Measurements from ENCODE around the gene RAB44. TPM values are rescaled to one million over a fixed set of nuclear protein-coding genes. Genes with fewer than 3 reads are reported as not detected.

Gene RAB44
- total RNA-seq, 1 experiment from 2014 or later: not detected

DNA sequence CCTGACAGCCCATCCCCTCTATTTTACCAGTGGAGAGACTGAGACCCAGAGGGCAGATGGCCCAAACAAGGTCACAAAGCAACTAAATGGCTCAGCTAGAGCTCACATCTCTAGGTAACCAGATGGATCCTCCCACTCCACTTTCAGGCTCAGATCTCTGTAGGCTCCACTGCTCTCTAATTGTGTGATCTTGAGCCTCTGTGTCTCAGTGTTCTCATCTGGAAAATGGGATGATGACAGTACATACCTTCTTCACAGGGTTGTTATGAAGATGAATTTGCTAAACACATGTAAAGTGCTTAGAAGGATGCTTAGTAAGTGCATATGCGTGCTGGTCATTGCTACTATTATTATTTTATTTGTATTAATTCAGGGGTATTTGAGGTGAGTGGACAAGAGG is 40.5 kb downstream of the RAB44 start:
- intact Hi-C loops (cut with micrococcal nuclease; ENCODE audit: unreplicated experiment) (no loop called here), in situ Hi-C loops (cut with HindIII; ENCODE audit: low pct_unique_long_range_greater_than_20kb, low sequenced_read_pairs) (no loop called here)
- BruUV-seq (replicated peaks): no TSS peak
- DNase-seq (ENCODE audit: low read depth, low spot score) (no peak), ATAC-seq (no peak)
- POLR2A ChIA-PET: interaction anchor here (0.6 kb wide), 1 partner anchor 123 kb away, joined by 8 read pairs; no protein-coding TSS in a partner anchor
- Histone ChIP-seq H3K36me3 (ENCODE audit: control insufficient read depth, insufficient read depth, low read length) (no peaks in the 10 kb centered on the region), H3K4me3 (ENCODE audit: low read depth in 2 of 2, low read length in 2 of 2) (no peak overlapping the region), H3K4me1 (ENCODE audit: control insufficient read depth, insufficient read depth, low read length) (peaks cover 6% of the 10 kb centered on the region), H3K9me3 (ENCODE audit: control insufficient read depth, insufficient read depth, low read depth, low read length) (no peaks in the 10 kb centered on the region), H3K27ac (ENCODE audit: low read length) (no peak overlapping the region), H3K27me3 (ENCODE audit: control insufficient read depth, insufficient read depth, low read length) (no peaks in the 10 kb centered on the region)
- CTCF ChIA-PET: no interaction called here
- TF ChIP-seq, protein P1, sequence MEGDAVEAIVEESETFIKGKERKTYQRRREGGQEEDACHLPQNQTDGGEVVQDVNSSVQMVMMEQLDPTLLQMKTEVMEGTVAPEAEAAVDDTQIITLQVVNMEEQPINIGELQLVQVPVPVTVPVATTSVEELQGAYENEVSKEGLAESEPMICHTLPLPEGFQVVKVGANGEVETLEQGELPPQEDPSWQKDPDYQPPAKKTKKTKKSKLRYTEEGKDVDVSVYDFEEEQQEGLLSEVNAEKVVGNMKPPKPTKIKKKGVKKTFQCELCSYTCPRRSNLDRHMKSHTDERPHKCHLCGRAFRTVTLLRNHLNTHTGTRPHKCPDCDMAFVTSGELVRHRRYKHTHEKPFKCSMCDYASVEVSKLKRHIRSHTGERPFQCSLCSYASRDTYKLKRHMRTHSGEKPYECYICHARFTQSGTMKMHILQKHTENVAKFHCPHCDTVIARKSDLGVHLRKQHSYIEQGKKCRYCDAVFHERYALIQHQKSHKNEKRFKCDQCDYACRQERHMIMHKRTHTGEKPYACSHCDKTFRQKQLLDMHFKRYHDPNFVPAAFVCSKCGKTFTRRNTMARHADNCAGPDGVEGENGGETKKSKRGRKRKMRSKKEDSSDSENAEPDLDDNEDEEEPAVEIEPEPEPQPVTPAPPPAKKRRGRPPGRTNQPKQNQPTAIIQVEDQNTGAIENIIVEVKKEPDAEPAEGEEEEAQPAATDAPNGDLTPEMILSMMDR (IDR thresholded peaks at IDR 0.05): no peak
- TF ChIP-seq POLR2AphosphoS5 (IDR thresholded peaks at IDR 0.05; ENCODE audit: low read depth, low read length): no peak
- TF ChIP-seq, protein P2, sequence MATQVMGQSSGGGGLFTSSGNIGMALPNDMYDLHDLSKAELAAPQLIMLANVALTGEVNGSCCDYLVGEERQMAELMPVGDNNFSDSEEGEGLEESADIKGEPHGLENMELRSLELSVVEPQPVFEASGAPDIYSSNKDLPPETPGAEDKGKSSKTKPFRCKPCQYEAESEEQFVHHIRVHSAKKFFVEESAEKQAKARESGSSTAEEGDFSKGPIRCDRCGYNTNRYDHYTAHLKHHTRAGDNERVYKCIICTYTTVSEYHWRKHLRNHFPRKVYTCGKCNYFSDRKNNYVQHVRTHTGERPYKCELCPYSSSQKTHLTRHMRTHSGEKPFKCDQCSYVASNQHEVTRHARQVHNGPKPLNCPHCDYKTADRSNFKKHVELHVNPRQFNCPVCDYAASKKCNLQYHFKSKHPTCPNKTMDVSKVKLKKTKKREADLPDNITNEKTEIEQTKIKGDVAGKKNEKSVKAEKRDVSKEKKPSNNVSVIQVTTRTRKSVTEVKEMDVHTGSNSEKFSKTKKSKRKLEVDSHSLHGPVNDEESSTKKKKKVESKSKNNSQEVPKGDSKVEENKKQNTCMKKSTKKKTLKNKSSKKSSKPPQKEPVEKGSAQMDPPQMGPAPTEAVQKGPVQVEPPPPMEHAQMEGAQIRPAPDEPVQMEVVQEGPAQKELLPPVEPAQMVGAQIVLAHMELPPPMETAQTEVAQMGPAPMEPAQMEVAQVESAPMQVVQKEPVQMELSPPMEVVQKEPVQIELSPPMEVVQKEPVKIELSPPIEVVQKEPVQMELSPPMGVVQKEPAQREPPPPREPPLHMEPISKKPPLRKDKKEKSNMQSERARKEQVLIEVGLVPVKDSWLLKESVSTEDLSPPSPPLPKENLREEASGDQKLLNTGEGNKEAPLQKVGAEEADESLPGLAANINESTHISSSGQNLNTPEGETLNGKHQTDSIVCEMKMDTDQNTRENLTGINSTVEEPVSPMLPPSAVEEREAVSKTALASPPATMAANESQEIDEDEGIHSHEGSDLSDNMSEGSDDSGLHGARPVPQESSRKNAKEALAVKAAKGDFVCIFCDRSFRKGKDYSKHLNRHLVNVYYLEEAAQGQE (IDR thresholded peaks at IDR 0.05; ENCODE audit: insufficient read depth in 1 of 2, low read depth in 2 of 2, low read length in 1 of 2): no peak
- TF ChIP-seq SIN3A (IDR thresholded peaks at IDR 0.05; ENCODE audit: borderline replicate concordance, insufficient read depth, low read depth, low read length): no peak
- no peak for TF ChIP-seq TCF7L2 (IDR thresholded peaks at IDR 0.05; ENCODE audit: low read depth, low read length)

DNA sequence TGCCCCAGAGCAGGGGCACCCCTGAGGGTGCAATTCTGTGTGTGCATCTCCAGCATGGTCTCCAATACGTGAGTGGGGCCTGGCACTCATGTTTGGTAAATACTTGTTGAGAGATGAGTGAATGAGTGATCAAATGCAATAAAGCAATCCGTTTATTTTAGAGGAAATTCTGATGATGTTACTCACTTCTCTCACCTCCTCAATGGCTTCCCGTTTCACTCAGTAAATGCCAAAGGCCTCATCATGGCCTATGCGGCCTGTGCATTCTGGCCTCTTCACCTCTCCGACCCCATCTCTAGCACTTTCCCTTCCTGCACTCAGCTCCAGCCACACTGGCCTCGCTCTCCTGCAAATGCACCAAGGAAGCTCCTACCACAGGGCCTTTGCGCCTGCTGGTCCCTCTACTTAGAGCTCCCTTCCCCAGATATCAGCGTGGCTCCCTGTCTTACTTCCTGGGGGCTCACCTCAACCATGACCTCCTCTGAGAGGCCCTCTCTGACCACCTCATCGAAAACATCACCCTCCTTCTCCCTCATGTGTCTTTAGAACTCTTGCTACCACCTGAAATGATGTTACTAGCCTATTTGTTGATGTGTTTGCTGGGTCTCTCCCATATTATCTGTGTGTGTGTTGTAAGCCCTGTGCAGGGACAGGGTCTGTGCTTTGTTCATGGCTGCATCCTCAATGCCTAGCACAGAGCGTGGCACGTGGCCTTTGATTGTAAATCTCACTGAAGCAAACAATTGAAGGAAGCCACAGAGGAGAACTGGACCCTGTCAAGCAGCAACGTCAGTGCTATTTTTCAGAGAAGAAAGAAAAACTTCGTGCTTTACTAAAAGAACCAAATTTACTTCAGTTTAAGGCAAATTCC is 42.6 kb downstream of the RAB44 start:
- H3K27me3 ChIP-seq (ENCODE audit: control insufficient read depth, insufficient read depth, low read length): no peaks in the 10 kb centered on the region
- BruUV-seq (replicated peaks): no TSS peak
- H3K36me3 ChIP-seq (ENCODE audit: control insufficient read depth, insufficient read depth, low read length): no peaks in the 10 kb centered on the region
- no peak for TF ChIP-seq POLR2AphosphoS5 (IDR thresholded peaks at IDR 0.05; ENCODE audit: low read depth, low read length)
- TF ChIP-seq, protein P2 (IDR thresholded peaks at IDR 0.05; ENCODE audit: insufficient read depth in 1 of 2, low read depth in 2 of 2, low read length in 1 of 2): no peak
- no peak for TF ChIP-seq TCF7L2 (IDR thresholded peaks at IDR 0.05; ENCODE audit: low read depth, low read length)
- TF ChIP-seq, protein P1 (IDR thresholded peaks at IDR 0.05): no peak
- TF ChIP-seq SIN3A (IDR thresholded peaks at IDR 0.05; ENCODE audit: borderline replicate concordance, insufficient read depth, low read depth, low read length): no peak
- ChIA-PET POLR2A (interaction anchor here (0.5 kb wide), 1 partner anchor 144 kb away, joined by 12 read pairs; no protein-coding TSS in a partner anchor), CTCF (no interaction called here)
- in situ Hi-C loops (cut with HindIII; ENCODE audit: low pct_unique_long_range_greater_than_20kb, low sequenced_read_pairs): no loop called here
- ATAC-seq: no peak
- no peak overlapping the region for H3K4me3 ChIP-seq (ENCODE audit: low read depth in 2 of 2, low read length in 2 of 2)
- intact Hi-C loops (cut with micrococcal nuclease; ENCODE audit: unreplicated experiment): no loop called here
- H3K4me1 ChIP-seq (ENCODE audit: control insufficient read depth, insufficient read depth, low read length): peaks cover 4% of the 10 kb centered on the region
- H3K27ac ChIP-seq (ENCODE audit: low read length): no peak overlapping the region
- no peaks in the 10 kb centered on the region for H3K9me3 ChIP-seq (ENCODE audit: control insufficient read depth, insufficient read depth, low read depth, low read length)
- no peak for DNase-seq (ENCODE audit: low read depth, low spot score)
